ENCODE results near the gene IER3IP1.

- no peak for TF ChIP-seq CTCF (conservative IDR thresholded peaks at IDR 0.05)
- TF ChIP-seq ZFX (IDR thresholded peaks at IDR 0.05): no peak
Observed at GRCh38 chr18:47175283-47175897, 774 bp downstream of the IER3IP1 start.

All from C4-2B (cell line).